SK-N-MC (cell line): Measurements from ENCODE around the gene ELFN2.

ENCODE experiments used
- EZH2 ChIP-seq: fragments of 200-600 bp; sonication (generic); IDR thresholded peaks from one replicate; pipeline ENCODE4 v1.6.1; 2017; ENCODE audit warnings: antibody characterized with exemption
- FOXP2 ChIP-seq: optimal IDR thresholded peaks from 2 replicates; pipeline ENCODE3; 2011; ENCODE audit warnings: mild to moderate bottlenecking, moderate library complexity; ENCODE audit not compliant: insufficient read depth; ENCODE audit errors: extremely low read length, control extremely low read depth
- POLR2AphosphoS5 ChIP-seq: IDR thresholded peaks from 2 replicates; pipeline ENCODE4 v1.6.1; 2012; ENCODE audit warnings: mild to moderate bottlenecking, low read depth, low read length, borderline replicate concordance

GRCh38 chr22:37417264-37417663, 10.0 kb downstream of the ELFN2 start:
- TF ChIP-seq POLR2AphosphoS5 (no peak), EZH2 (no peak), FOXP2 (no peak)
